Duodenal mucosa (tissue), 2 donors: ENCODE measurements around the gene GPR150.

Experiments
- H3K27ac ChIP-seq: one replicate; pipeline ENCODE4 v1.7.0; 2013; ENCODE audit warnings: low read depth, low read length
- H3K27me3 ChIP-seq, 2 donors: one replicate each; pipeline ENCODE4 v1.7.0; 2013; ENCODE audit warnings: low read length in 2 of 2, control low read depth in 1 of 2; ENCODE audit not compliant: insufficient read depth in 2 of 2, control insufficient read depth in 1 of 2
- H3K36me3 ChIP-seq, 2 donors: one replicate each; pipeline ENCODE4 v1.7.0; 2013; ENCODE audit warnings: low read length in 2 of 2, control low read depth in 1 of 2; ENCODE audit not compliant: insufficient read depth in 2 of 2, control insufficient read depth in 1 of 2
- H3K4me1 ChIP-seq, 2 donors: one replicate each; pipeline ENCODE4 v1.7.0; 2013; ENCODE audit warnings: low read length in 2 of 2, control low read depth in 1 of 2; ENCODE audit not compliant: insufficient read depth in 2 of 2, control insufficient read depth in 1 of 2
- H3K4me3 ChIP-seq, 2 donors: one replicate each; pipeline ENCODE4 v1.7.0; 2013; ENCODE audit warnings: low read length in 2 of 2, low read depth in 1 of 2
- H3K9ac ChIP-seq, 2 donors: one replicate each; pipeline ENCODE4 v1.7.0; 2013; ENCODE audit warnings: low read length in 2 of 2, low read depth in 1 of 2
- H3K9me3 ChIP-seq, 2 donors: one replicate each; pipeline ENCODE4 v1.7.0; 2013; ENCODE audit warnings: low read length in 2 of 2, control low read depth in 1 of 2; ENCODE audit not compliant: control insufficient read depth in 1 of 2

The GPR150 gene

GRCh38 chr5:95667061-95667618 is 47.3 kb downstream of the GPR150 start:
- Histone ChIP-seq H3K4me3 (no peak overlapping the region), H3K9me3 (no peaks in the 10 kb centered on the region), H3K4me1 (peaks cover 3 to 7% of the 10 kb centered on the region in 2 donors), H3K9ac (no peak overlapping the region), H3K36me3 (no peaks in the 10 kb centered on the region), H3K27ac (no peak overlapping the region), H3K27me3 (no peaks in the 10 kb centered on the region)

GRCh38 chr5:95667678-95668077 is 47.8 kb downstream of the GPR150 start:
- Histone ChIP-seq H3K9ac (no peak overlapping the region), H3K36me3 (no peaks in the 10 kb centered on the region), H3K27ac (no peak overlapping the region), H3K9me3 (no peaks in the 10 kb centered on the region), H3K27me3 (no peaks in the 10 kb centered on the region), H3K4me1 (peaks cover 3 to 7% of the 10 kb centered on the region in 2 donors), H3K4me3 (no peak overlapping the region)

- peaks cover 3 to 7% of the 10 kb centered on the region in 2 donors for H3K4me1 ChIP-seq
- no peaks in the 10 kb centered on the region for H3K9me3 ChIP-seq
- H3K4me3 ChIP-seq, result no peak overlapping the region
- no peaks in the 10 kb centered on the region for H3K27me3 ChIP-seq
- no peak overlapping the region for H3K9ac ChIP-seq
- H3K27ac ChIP-seq, result no peak overlapping the region
- no peaks in the 10 kb centered on the region for H3K36me3 ChIP-seq
Observed at GRCh38 chr5:95668216-95668615, 48.3 kb downstream of the GPR150 start.

- Histone ChIP-seq H3K4me1 (peaks cover 3 to 7% of the 10 kb centered on the region in 2 donors), H3K27ac (no peak overlapping the region), H3K9ac (no peak overlapping the region), H3K36me3 (no peaks in the 10 kb centered on the region), H3K4me3 (no peak overlapping the region), H3K9me3 (no peaks in the 10 kb centered on the region), H3K27me3 (no peaks in the 10 kb centered on the region)
Observed at GRCh38 chr5:95668728-95669127, 48.8 kb downstream of the GPR150 start.

- Histone ChIP-seq H3K27me3 (no peaks in the 10 kb centered on the region), H3K9me3 (no peaks in the 10 kb centered on the region), H3K27ac (no peak overlapping the region)
Observed at GRCh38 chr5:95669540-95669939, 49.7 kb downstream of the GPR150 start.

GRCh38 chr5:95669985-95670384 is 50.1 kb downstream of the GPR150 start:
- Histone ChIP-seq H3K4me3 (no peak overlapping the region), H3K27ac (no peak overlapping the region), H3K27me3 (no peaks in the 10 kb centered on the region), H3K9me3 (no peaks in the 10 kb centered on the region), H3K4me1 (no peaks in the 10 kb centered on the region), H3K36me3 (no peaks in the 10 kb centered on the region), H3K9ac (no peak overlapping the region)

More at GRCh38 chr5:95669540-95669939, 49.7 kb downstream of the GPR150 start:
- Histone ChIP-seq H3K36me3 (no peaks in the 10 kb centered on the region), H3K4me3 (no peak overlapping the region), H3K4me1 (peaks cover 0 to under 1% of the 10 kb centered on the region in 2 donors), H3K9ac (no peak overlapping the region)

GRCh38 chr5:95670568-95670967 is 50.7 kb downstream of the GPR150 start:
- no peaks in the 10 kb centered on the region for H3K36me3 ChIP-seq
- no peak overlapping the region for H3K9ac ChIP-seq
- no peak overlapping the region for H3K27ac ChIP-seq
- no peak overlapping the region for H3K4me3 ChIP-seq
- no peaks in the 10 kb centered on the region for H3K9me3 ChIP-seq
- H3K27me3 ChIP-seq, result no peaks in the 10 kb centered on the region
- H3K4me1 ChIP-seq, result no peaks in the 10 kb centered on the region
